Measurements from ENCODE around the gene JPT2.

- TF ChIP-seq CTCF (IDR thresholded peaks at IDR 0.05; ENCODE audit: low read depth, low read length, poor library complexity, severe bottlenecking) (no peak), EZH2phosphoT487 (IDR thresholded peaks at IDR 0.05; ENCODE audit: borderline replicate concordance, low read length) (no peak)
These were observed 35.3 kb downstream of the JPT2 start for GRCh38 chr16:1713331-1713730.
